ENCODE results near the gene SPTLC2.

The SPTLC2 gene

DNA sequence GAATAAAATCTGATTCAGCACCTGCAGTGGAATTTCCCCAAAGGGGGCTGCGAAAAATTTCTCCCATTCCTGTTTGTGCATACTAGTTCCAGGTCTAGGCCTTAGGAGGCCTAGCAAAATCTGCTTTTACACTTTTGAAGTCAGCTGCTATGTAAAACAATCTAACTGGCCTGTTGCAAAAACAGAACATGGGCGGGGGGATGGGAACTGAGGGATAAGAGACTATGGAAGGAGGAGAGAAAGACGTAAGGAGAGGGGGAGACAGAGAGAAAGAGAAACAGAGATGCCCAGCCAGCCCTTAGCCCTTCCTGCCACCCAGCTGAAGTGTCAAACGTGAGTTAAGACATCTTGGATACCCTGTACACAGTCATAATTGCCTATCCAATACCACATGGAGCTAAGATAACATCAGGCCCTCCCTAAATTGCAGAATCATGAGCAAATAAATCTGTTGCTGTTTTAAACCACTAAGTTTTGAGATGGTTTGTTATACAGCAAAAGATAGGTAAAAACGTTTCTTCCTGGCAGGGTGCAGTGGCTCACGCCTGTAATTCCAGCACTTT lies 45.6 kb downstream of the SPTLC2 start:
- TF ChIP-seq, protein P1, sequence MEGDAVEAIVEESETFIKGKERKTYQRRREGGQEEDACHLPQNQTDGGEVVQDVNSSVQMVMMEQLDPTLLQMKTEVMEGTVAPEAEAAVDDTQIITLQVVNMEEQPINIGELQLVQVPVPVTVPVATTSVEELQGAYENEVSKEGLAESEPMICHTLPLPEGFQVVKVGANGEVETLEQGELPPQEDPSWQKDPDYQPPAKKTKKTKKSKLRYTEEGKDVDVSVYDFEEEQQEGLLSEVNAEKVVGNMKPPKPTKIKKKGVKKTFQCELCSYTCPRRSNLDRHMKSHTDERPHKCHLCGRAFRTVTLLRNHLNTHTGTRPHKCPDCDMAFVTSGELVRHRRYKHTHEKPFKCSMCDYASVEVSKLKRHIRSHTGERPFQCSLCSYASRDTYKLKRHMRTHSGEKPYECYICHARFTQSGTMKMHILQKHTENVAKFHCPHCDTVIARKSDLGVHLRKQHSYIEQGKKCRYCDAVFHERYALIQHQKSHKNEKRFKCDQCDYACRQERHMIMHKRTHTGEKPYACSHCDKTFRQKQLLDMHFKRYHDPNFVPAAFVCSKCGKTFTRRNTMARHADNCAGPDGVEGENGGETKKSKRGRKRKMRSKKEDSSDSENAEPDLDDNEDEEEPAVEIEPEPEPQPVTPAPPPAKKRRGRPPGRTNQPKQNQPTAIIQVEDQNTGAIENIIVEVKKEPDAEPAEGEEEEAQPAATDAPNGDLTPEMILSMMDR (IDR thresholded peaks at IDR 0.05; ENCODE audit: extremely low read depth, insufficient read depth, missing control alignments): no peak
- in situ Hi-C loops (cut with MboI; ENCODE audit: low pct_unique_long_range_greater_than_20kb, low sequenced_read_pairs, unreplicated experiment): no loop called here

DNA sequence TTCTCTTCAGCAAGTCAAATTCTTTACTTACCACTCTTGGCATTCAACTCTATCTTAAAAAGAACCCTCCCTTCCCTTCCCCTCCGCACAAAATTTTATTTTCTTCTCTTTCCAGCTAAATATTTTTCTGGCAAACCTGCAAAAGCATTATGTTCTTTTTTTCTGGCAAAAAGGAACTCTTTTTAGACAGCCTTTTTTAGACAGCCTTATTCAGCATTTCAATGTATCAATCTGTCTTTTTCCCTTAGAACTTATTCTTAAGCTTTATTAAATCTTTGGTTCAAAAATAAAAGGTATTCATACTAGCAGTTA lies 50.5 kb downstream of the SPTLC2 start:
- DNase-seq (ENCODE audit: low spot score): no peak
- in situ Hi-C loops (cut with MboI; ENCODE audit: low pct_unique_long_range_greater_than_20kb, low sequenced_read_pairs, unreplicated experiment): no loop called here
- TF ChIP-seq, protein P1 (IDR thresholded peaks at IDR 0.05; ENCODE audit: extremely low read depth, insufficient read depth, missing control alignments): no peak

More for the DNA sequence above, 45.6 kb downstream of the SPTLC2 start:
- DNase-seq (ENCODE audit: low spot score): no peak

DNA sequence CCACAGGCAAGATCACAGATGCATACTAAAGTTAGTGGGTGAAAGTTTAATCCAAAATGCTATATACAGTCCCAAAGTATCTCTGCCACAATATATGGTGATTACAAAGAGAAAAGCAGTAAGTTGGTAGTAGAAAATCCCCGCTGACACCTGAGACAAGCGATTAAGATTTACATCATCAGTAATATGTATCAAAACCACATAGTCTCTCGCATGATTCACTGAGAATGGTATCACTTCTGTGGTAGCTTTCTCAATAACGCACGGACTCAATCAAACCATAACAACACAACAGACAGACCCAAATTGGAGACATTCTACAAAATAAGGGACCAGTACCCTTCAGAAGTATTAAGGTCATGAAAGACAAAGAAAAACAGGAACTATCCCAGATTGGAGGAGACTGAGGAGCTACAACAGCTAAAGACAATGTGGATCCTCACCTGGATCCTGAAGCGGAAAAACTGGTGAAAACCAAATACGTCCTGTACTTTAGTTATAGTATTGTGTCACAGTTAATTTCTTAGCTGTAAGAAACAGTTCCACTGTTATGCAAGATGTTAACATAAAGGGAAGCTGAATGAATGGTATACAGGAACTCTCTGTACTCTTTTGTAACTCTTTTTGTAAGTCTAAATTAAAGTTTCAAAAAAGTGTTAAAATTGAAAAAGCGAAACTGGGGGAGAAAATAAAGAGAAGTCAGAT lies 51.0 kb downstream of the SPTLC2 start:
- TF ChIP-seq, protein P1 (IDR thresholded peaks at IDR 0.05; ENCODE audit: extremely low read depth, insufficient read depth, missing control alignments): no peak
- in situ Hi-C loops (cut with MboI; ENCODE audit: low pct_unique_long_range_greater_than_20kb, low sequenced_read_pairs, unreplicated experiment): no loop called here
- DNase-seq (ENCODE audit: low spot score): peak; percentile 44

DNA sequence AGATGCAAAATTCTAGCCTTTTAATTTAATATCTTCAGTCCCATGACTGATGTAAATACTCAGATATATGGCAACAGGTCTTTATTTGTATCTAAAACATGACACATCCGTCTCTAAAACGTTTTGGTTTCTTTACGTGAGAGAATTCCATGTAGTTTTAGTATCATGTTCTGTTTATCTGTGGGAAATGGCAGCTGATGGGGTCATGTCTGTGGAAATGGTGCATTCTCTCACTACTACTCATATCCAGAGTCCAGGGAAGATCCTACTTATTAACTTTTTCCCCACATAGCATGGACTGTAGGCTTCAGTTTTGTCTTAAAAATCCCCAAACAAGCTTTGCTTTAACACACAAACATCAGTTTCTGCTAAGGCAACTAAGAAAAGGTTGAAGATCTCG lies 53.8 kb downstream of the SPTLC2 start:
- in situ Hi-C loops (cut with MboI; ENCODE audit: low pct_unique_long_range_greater_than_20kb, low sequenced_read_pairs, unreplicated experiment): no loop called here
- TF ChIP-seq, protein P1 (IDR thresholded peaks at IDR 0.05; ENCODE audit: extremely low read depth, insufficient read depth, missing control alignments): no peak
- no peak for DNase-seq (ENCODE audit: low spot score)

DNA sequence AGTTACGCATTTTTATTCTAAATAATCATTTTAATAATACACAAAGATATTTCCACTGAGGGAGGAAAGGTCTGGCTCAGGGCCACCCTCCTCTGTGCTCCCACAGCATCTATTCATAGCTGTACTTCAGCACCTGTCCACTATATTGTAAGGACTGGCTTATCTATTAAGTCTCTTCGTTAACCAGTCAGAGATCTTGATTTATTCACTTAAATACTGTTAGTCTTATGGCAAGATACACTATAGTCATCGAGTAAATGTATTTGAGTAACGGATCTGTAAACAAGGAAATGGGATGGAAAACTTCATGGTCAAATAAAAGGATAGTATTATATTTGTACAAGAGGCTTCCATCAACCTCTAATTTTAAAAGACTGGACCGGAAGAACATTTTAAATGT lies 54.6 kb downstream of the SPTLC2 start:
- no peak for DNase-seq (ENCODE audit: low spot score)
- TF ChIP-seq, protein P1 (IDR thresholded peaks at IDR 0.05; ENCODE audit: extremely low read depth, insufficient read depth, missing control alignments): no peak
- in situ Hi-C loops (cut with MboI; ENCODE audit: low pct_unique_long_range_greater_than_20kb, low sequenced_read_pairs, unreplicated experiment): no loop called here

DNA sequence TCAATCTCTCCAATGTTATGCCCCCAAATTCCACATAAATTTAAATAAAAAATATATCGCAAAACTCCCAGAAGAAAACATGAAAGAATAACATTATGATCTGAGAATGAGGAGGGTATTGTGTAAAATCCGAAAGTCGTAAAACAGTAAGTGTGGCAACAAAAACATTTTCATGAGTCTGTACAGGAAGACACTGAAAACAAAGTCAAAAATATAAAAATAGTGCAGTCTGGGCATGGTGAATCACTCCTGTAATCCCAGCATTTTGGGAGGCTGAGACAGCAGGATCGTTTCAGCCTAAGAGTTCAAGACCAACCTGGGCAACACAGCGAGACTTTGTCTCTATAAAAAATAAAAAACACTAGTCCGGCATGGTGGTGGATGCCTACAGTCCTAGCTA lies 57.1 kb downstream of the SPTLC2 start:
- in situ Hi-C loops (cut with MboI; ENCODE audit: low pct_unique_long_range_greater_than_20kb, low sequenced_read_pairs, unreplicated experiment): no loop called here
- DNase-seq (ENCODE audit: low spot score): no peak
- TF ChIP-seq, protein P1 (IDR thresholded peaks at IDR 0.05; ENCODE audit: extremely low read depth, insufficient read depth, missing control alignments): no peak
